ENCODE data around the gene YJEFN3.

Gene YJEFN3

GRCh38 chr19:19524053-19524452, 4.7 kb upstream of the YJEFN3 start:
- no peak for DNase-seq

- no peak for DNase-seq
Observed at GRCh38 chr19:19525611-19526380, 2.9 kb upstream of the YJEFN3 start.

GRCh38 chr19:19526581-19527370, 1.9 kb upstream of the YJEFN3 start:
- no peak for DNase-seq

GRCh38 chr19:19527371-19527656, 1.4 kb upstream of the YJEFN3 start:
- DNase-seq = no peak

- no peak for DNase-seq
Observed at GRCh38 chr19:19527674-19528625, 761 bp upstream of the YJEFN3 start.

GRCh38 chr19:19529783-19530422, 1.2 kb downstream of the YJEFN3 start:
- no peak for DNase-seq

GRCh38 chr19:19530423-19530804, 1.7 kb downstream of the YJEFN3 start:
- no peak for DNase-seq

- no peak for DNase-seq
Observed at GRCh38 chr19:19530889-19531288, 2.2 kb downstream of the YJEFN3 start.

GRCh38 chr19:19531951-19532805, 3.5 kb downstream of the YJEFN3 start:
- DNase-seq = peak; percentile 65 to 82 (median 78)

- DNase-seq = no peak
Observed at GRCh38 chr19:19532806-19533701, 4.3 kb downstream of the YJEFN3 start.

- no peak for DNase-seq
Observed at GRCh38 chr19:19533841-19534240, 5.1 kb downstream of the YJEFN3 start.

GRCh38 chr19:19534556-19535265, 6.0 kb downstream of the YJEFN3 start:
- DNase-seq = no peak

GRCh38 chr19:19535311-19536191, 6.8 kb downstream of the YJEFN3 start:
- DNase-seq = no peak

- peak in 1 of 5 experiments; percentile 39 for DNase-seq
Observed at GRCh38 chr19:19537075-19538048, 8.7 kb downstream of the YJEFN3 start.

- DNase-seq = peak in 2 of 5 experiments; percentile 24 to 25
Observed at GRCh38 chr19:19538061-19538784, 9.5 kb downstream of the YJEFN3 start, which contains the start of gene CILP2. Gene CILP2 (plus strand): TSS chr19:19538265. CDS start chr19:19538350, 85 bp downstream.

- DNase-seq = no peak
Observed at GRCh38 chr19:19538785-19539166, 10.1 kb downstream of the YJEFN3 start.

GRCh38 chr19:19539698-19540063, 11.0 kb downstream of the YJEFN3 start:
- DNase-seq = no peak
